HG02588 (cell line): ENCODE measurements around the gene ATP8A2.

Experiments
- ATAC-seq: cut with Tn5 transposase; IDR thresholded peaks from one replicate; pipeline ENCODE4 v1.9.1; 2021; ENCODE audit warnings: mild to moderate bottlenecking, moderate library complexity; ENCODE audit not compliant: unreplicated experiment

ATP8A2 gene

GRCh38 chr13:25679936-25680335 is 308.2 kb downstream of the ATP8A2 start:
- no peak for ATAC-seq

GRCh38 chr13:25682276-25682675 is 310.5 kb downstream of the ATP8A2 start:
- ATAC-seq = no peak

GRCh38 chr13:25683056-25683455 is 311.3 kb downstream of the ATP8A2 start:
- no peak for ATAC-seq

GRCh38 chr13:25683662-25684370 is 312.0 kb downstream of the ATP8A2 start:
- ATAC-seq = no peak

- no peak for ATAC-seq
Observed at GRCh38 chr13:25684491-25684890, 312.7 kb downstream of the ATP8A2 start.

GRCh38 chr13:25686831-25687470 is 315.2 kb downstream of the ATP8A2 start:
- no peak for ATAC-seq

GRCh38 chr13:25687471-25688225 is 315.9 kb downstream of the ATP8A2 start:
- no peak for ATAC-seq

- ATAC-seq = no peak
Observed at GRCh38 chr13:25688536-25688935, 316.8 kb downstream of the ATP8A2 start.

GRCh38 chr13:25689539-25689938 is 317.8 kb downstream of the ATP8A2 start:
- ATAC-seq = no peak

- no peak for ATAC-seq
Observed at GRCh38 chr13:25690582-25690981, 318.8 kb downstream of the ATP8A2 start.

GRCh38 chr13:25691654-25692053 is 319.9 kb downstream of the ATP8A2 start:
- ATAC-seq = no peak

GRCh38 chr13:25692099-25692498 is 320.3 kb downstream of the ATP8A2 start:
- no peak for ATAC-seq

GRCh38 chr13:25699056-25699455 is 327.3 kb downstream of the ATP8A2 start:
- ATAC-seq = no peak

GRCh38 chr13:25699600-25699999 is 327.8 kb downstream of the ATP8A2 start:
- no peak for ATAC-seq

GRCh38 chr13:25701304-25701703 is 329.5 kb downstream of the ATP8A2 start:
- no peak for ATAC-seq

- no peak for ATAC-seq
Observed at GRCh38 chr13:25702386-25702785, 330.6 kb downstream of the ATP8A2 start.

GRCh38 chr13:25707726-25708125 is 336.0 kb downstream of the ATP8A2 start:
- no peak for ATAC-seq

- no peak for ATAC-seq
Observed at GRCh38 chr13:25708268-25708667, 336.5 kb downstream of the ATP8A2 start.

- ATAC-seq = no peak
Observed at GRCh38 chr13:25709088-25709487, 337.3 kb downstream of the ATP8A2 start.

GRCh38 chr13:25715760-25716159 is 344.0 kb downstream of the ATP8A2 start:
- no peak for ATAC-seq

GRCh38 chr13:25717666-25718197 is 346.0 kb downstream of the ATP8A2 start:
- ATAC-seq = no peak

- no peak for ATAC-seq
Observed at GRCh38 chr13:25719666-25720065, 347.9 kb downstream of the ATP8A2 start.
